HepG2 (cell line): ENCODE data around the gene AK6. TPM values are rescaled to one million over a fixed set of nuclear protein-coding genes. Genes with fewer than 3 reads are reported as not detected.
A peak's percentile ranks its signal among the peaks of the same experiment; 100 is the strongest.

Experiments
- CENPT ChIP-seq: sonication (generic); formaldehyde crosslinking; IDR thresholded peaks from 2 replicates; pipeline ENCODE4 v1.8.0; 2022; ENCODE audit warnings: low read depth, mild to moderate bottlenecking, moderate library complexity, missing genetic modification reagents
- GZF1 ChIP-seq: sonication (generic); formaldehyde crosslinking; IDR thresholded peaks from 2 replicates; pipeline ENCODE4 v1.5.1; 2020; ENCODE audit warnings: mild to moderate bottlenecking, missing genetic modification reagents
- JUN ChIP-seq: sonication (generic); formaldehyde crosslinking; IDR thresholded peaks from 2 replicates; pipeline ENCODE4 v1.4.0; 2020; ENCODE audit warnings: mild to moderate bottlenecking, missing genetic modification reagents
- KDM5B ChIP-seq: sonication (generic); formaldehyde crosslinking; IDR thresholded peaks from 2 replicates; pipeline ENCODE4 v1.4.0; 2020; ENCODE audit warnings: missing genetic modification reagents, mild to moderate bottlenecking, borderline replicate concordance
- MXI1 ChIP-seq: IDR thresholded peaks from 3 replicates; pipeline ENCODE4 v1.6.1; 2012; ENCODE audit warnings: low read depth, low read length, inconsistent platforms, borderline replicate concordance
- NCOA2 ChIP-seq: sonication (generic); formaldehyde crosslinking; IDR thresholded peaks from 2 replicates; pipeline ENCODE4 v1.8.0; 2022; ENCODE audit warnings: inconsistent platforms
- NFATC3 ChIP-seq: sonication (generic); formaldehyde crosslinking; IDR thresholded peaks from 2 replicates; pipeline ENCODE4 v1.5.1; 2020; ENCODE audit warnings: mild to moderate bottlenecking, missing genetic modification reagents
- RNF219 ChIP-seq: sonication (generic); formaldehyde crosslinking; IDR thresholded peaks from 2 replicates; pipeline ENCODE4 v1.5.0; 2020; ENCODE audit warnings: mild to moderate bottlenecking, missing genetic modification reagents
- SIX4 ChIP-seq: sonication (generic); formaldehyde crosslinking; IDR thresholded peaks from 2 replicates; pipeline ENCODE4 v1.4.0; 2020; ENCODE audit warnings: missing genetic modification reagents
- SPEN ChIP-seq: sonication (generic); formaldehyde crosslinking; IDR thresholded peaks from 2 replicates; pipeline ENCODE4 v1.5.1; 2020; ENCODE audit warnings: low read depth, mild to moderate bottlenecking, missing genetic modification reagents
- YEATS2 ChIP-seq: sonication (generic); formaldehyde crosslinking; IDR thresholded peaks from 2 replicates; pipeline ENCODE4 v1.4.0; 2020; ENCODE audit warnings: missing genetic modification reagents, borderline replicate concordance
- ZNF138 ChIP-seq: sonication (generic); formaldehyde crosslinking; IDR thresholded peaks from 2 replicates; pipeline ENCODE4 v1.5.0; 2020; ENCODE audit warnings: mild to moderate bottlenecking, low read depth, missing genetic modification reagents
- ZNF280D ChIP-seq: sonication (generic); formaldehyde crosslinking; IDR thresholded peaks from 2 replicates; pipeline ENCODE4 v1.5.1; 2020; ENCODE audit warnings: mild to moderate bottlenecking, missing genetic modification reagents
- ZNF441 ChIP-seq: sonication (generic); formaldehyde crosslinking; IDR thresholded peaks from 2 replicates; pipeline ENCODE4 v1.7.0; 2021; ENCODE audit warnings: missing genetic modification reagents, borderline replicate concordance
- ZNF503 ChIP-seq: sonication (generic); formaldehyde crosslinking; IDR thresholded peaks from 2 replicates; pipeline ENCODE4 v1.4.0; 2020; ENCODE audit warnings: missing genetic modification reagents
- ZNF713 ChIP-seq: sonication (generic); formaldehyde crosslinking; IDR thresholded peaks from 2 replicates; pipeline ENCODE4 v1.4.0; 2020; ENCODE audit warnings: mild to moderate bottlenecking, missing genetic modification reagents
- polyA plus RNA-seq, 8 experiments: library from polyadenylated mRNA; depleted of rRNA in 3 of 8; stranded (reverse) in 7 of 8; unstranded in 1 of 8; fragments of >200 nt; fragmentation: Illumina TruSeq in 4 of 8; extraction: Trizol in 4 of 8; gene quantifications; 2 replicates each; pipeline versions ENCODE4 v1.2.1 to v1.2.3, GENCODE V29; 2011 to 2016; ENCODE audit warnings: low read depth in 4 of 8, missing spikeins in 1 of 8, mixed read lengths in 1 of 8; ENCODE audit not compliant: insufficient read depth in 1 of 8
- total RNA-seq, 5 experiments: library from RNA; depleted of rRNA; stranded (reverse); fragments of >200 nt; fragmentation: Illumina TruSeq; extraction: Trizol; gene quantifications; 2 replicates each; pipeline ENCODE4 v1.2.3, GENCODE V29; 2016; ENCODE audit warnings: low read depth in 1 of 5
- TF ChIP-seq, protein P1 (sequence below): sonication (generic); formaldehyde crosslinking; IDR thresholded peaks from 2 replicates; pipeline ENCODE4 v1.4.0; 2020; ENCODE audit warnings: low read depth, missing genetic modification reagents

AK6 gene
- total and polyA plus RNA-seq, 2 of the 13 experiments (the other 11 are each of a cell fraction or from before 2014, with no cell fraction given): 31.1 to 77.2 TPM

DNA sequence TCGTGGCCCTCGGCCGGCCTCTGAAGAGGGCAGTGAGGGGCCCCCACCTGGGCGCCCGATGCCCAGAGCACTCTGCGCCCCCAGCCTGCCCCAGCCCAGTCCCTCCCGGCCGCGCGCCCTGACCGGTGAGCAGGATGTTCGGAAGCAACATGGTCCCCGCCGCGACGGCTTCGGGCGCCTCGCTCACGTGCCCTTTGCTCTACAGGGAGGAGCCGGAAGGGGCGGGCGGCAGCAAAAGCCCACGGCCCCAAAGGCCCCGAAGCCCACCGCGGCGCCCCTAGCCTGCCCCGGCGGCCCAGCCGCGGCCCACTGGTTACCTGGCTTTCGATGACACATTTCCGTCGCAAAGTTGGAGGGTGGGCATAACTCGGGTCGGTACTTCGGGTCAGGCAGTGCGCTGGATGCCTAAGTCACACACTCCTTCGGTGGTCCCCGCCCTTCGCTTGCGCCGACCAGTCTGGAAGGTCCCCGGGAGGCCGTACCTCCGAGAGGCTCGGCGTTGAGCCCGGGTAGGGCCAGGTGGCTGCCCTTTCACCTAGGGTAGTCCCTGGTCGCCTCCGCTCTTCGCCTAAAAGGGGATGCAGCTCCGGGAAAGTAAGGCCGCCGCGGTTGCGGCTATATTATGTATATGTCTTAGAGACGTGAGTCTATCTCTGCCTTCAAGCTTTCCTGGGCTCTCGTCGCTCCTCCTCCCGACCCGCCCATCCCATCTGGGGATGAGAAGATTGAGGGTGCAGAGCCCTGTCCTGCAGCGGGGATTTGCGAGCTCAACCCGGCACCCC is at the start of gene AK6, which contains the start of the genes RAD17 and TAF9 (continued):
- TF ChIP-seq ZNF138 (CRISPR knock-in tag) (0 out of 2 replicates have a peak, but pooled peaks have one; percentile 34), ZNF441 (CRISPR knock-in tag) (no peak), SIX4 (no peak), ZNF280D (CRISPR knock-in tag) (no peak), MXI1 (peak; percentile 80; the same call in 2 of the 3 replicates), JUN (CRISPR knock-in tag) (no peak; the same call in 1 of the 2 replicates), SPEN (CRISPR knock-in tag) (peak; percentile 93), ZNF503 (CRISPR knock-in tag) (peak; percentile 75; the same call in 1 of the 2 replicates), GZF1 (CRISPR knock-in tag) (no peak), NFATC3 (CRISPR knock-in tag) (0 out of 2 replicates have a peak, but pooled peaks have one; percentile 36), ZNF713 (peak; percentile 34; the same call in 1 of the 2 replicates), RNF219 (no peak), YEATS2 (CRISPR knock-in tag) (peak; percentile 92), CENPT (no peak), NCOA2 (CRISPR knock-in tag) (no peak), KDM5B (peak; percentile 91; the same call in 1 of the 2 replicates)
- TF ChIP-seq, protein P1, sequence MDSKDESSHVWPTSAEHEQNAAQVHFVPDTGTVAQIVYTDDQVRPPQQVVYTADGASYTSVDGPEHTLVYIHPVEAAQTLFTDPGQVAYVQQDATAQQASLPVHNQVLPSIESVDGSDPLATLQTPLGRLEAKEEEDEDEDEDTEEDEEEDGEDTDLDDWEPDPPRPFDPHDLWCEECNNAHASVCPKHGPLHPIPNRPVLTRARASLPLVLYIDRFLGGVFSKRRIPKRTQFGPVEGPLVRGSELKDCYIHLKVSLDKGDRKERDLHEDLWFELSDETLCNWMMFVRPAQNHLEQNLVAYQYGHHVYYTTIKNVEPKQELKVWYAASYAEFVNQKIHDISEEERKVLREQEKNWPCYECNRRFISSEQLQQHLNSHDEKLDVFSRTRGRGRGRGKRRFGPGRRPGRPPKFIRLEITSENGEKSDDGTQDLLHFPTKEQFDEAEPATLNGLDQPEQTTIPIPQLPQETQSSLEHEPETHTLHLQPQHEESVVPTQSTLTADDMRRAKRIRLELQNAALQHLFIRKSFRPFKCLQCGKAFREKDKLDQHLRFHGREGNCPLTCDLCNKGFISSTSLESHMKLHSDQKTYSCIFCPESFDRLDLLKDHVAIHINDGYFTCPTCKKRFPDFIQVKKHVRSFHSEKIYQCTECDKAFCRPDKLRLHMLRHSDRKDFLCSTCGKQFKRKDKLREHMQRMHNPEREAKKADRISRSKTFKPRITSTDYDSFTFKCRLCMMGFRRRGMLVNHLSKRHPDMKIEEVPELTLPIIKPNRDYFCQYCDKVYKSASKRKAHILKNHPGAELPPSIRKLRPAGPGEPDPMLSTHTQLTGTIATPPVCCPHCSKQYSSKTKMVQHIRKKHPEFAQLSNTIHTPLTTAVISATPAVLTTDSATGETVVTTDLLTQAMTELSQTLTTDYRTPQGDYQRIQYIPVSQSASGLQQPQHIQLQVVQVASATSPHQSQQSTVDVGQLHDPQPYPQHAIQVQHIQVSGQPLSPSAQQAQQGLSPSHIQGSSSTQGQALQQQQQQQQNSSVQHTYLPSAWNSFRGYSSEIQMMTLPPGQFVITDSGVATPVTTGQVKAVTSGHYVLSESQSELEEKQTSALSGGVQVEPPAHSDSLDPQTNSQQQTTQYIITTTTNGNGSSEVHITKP (CRISPR knock-in tag): no peak
